GM12878 (cell line): ENCODE data around the gene KLHL3. TPM values are rescaled to one million over a fixed set of nuclear protein-coding genes. Genes with fewer than 3 reads are reported as not detected.

ENCODE experiments used
- ATAC-seq: fragments of 200-7000 bp; cut with Tn5 transposase; 3 replicates; pipeline ENCODE4 v1.9.1; 2020; ENCODE audit warnings: mild to moderate bottlenecking, moderate library complexity
- BruUV-seq: library from RNA; stranded (reverse); fragments of 400-500 nt; replicated peaks from 2 replicates; lab custom pipeline; 2021; lab: Mats Ljungman, UMichigan
- CTCF ChIA-PET: fragments of 300-600 bp; sonication (Branson Sonifier 250); formaldehyde crosslinking; extraction: SDS; loops from one replicate; lab custom pipeline; 2021; ENCODE audit warnings: inconsistent platforms; lab: Yijun Ruan, JAX
- POLR2A ChIA-PET: fragments of 350-600 bp; formaldehyde crosslinking; extraction: SDS; loops from one replicate; lab custom pipeline; 2021; ENCODE audit warnings: inconsistent platforms; lab: Charles Lee
- RAD21 ChIA-PET: fragments of 300-600 bp; sonication (Branson Sonifier 250); formaldehyde crosslinking; loops from one replicate; lab custom pipeline; 2023; ENCODE audit warnings: antibody characterized with exemption; ENCODE audit not compliant: unreplicated experiment; lab: Charles Lee
- SMC1A ChIA-PET: fragments of 300-600 bp; sonication (Branson Sonifier 250); formaldehyde crosslinking; loops from one replicate; lab custom pipeline; 2023; ENCODE audit not compliant: unreplicated experiment, uncharacterized antibody; lab: Charles Lee
- DNase-seq: peaks from one replicate; pipeline ENCODE4 v3.0.0-alpha.2; 2011; ENCODE audit warnings: low read depth, low spot score
- FAIRE-seq: peaks from 3 replicates; lab custom pipeline; 2011; peaks lifted over from hg19 to GRCh38; lab: Jason Lieb, UNC
- H2AFZ ChIP-seq: 2 replicates; pipeline ENCODE4 v1.6.0; 2011; ENCODE audit warnings: low read depth, low read length, control low read depth; ENCODE audit not compliant: control insufficient read depth
- H3K27ac ChIP-seq: 2 replicates; pipeline ENCODE4 v1.5.1; 2011; ENCODE audit warnings: control low read depth; ENCODE audit not compliant: control insufficient read depth, insufficient read depth
- H3K27me3 ChIP-seq, 2 experiments: replicated peaks in 1 of 2; 2 replicates each; pipeline versions ENCODE4 v1.6.0 to v1.6.1; 2011; ENCODE audit warnings: low read length in 1 of 2; ENCODE audit not compliant: control insufficient read depth in 2 of 2, insufficient read depth in 2 of 2
- H3K36me3 ChIP-seq, 2 experiments: 2 replicates each; pipeline ENCODE4 v1.5.1; 2011; ENCODE audit warnings: low read length in 1 of 2; ENCODE audit not compliant: control insufficient read depth in 2 of 2, insufficient read depth in 2 of 2
- H3K4me1 ChIP-seq: 2 replicates; pipeline ENCODE4 v1.6.1; 2011; ENCODE audit warnings: mild to moderate bottlenecking, low read length, moderate library complexity, mixed read lengths; ENCODE audit not compliant: control insufficient read depth, insufficient read depth
- H3K4me2 ChIP-seq: 2 replicates; pipeline ENCODE4 v1.6.0; 2011; ENCODE audit warnings: control low read depth; ENCODE audit not compliant: control insufficient read depth, insufficient read depth
- H3K4me3 ChIP-seq: fragments of 200-600 bp; sonication (generic); 2 replicates; pipeline ENCODE4 v1.5.1; 2016
- H3K79me2 ChIP-seq: 2 replicates; pipeline ENCODE4 v1.6.0; 2011; ENCODE audit warnings: low read length; ENCODE audit not compliant: control insufficient read depth, insufficient read depth
- H3K9ac ChIP-seq: 2 replicates; pipeline ENCODE4 v1.8.0; 2011; ENCODE audit warnings: low read length, control low read depth, mixed read lengths; ENCODE audit not compliant: control insufficient read depth, insufficient read depth
- H3K9me3 ChIP-seq: replicated peaks from 3 replicates; pipeline ENCODE4 v1.5.1; 2011; ENCODE audit warnings: mild to moderate bottlenecking, low read length; ENCODE audit not compliant: control insufficient read depth, insufficient read depth
- H4K20me1 ChIP-seq: 2 replicates; pipeline ENCODE4 v1.6.0; 2011; ENCODE audit not compliant: control insufficient read depth, insufficient read depth
- CBX3 ChIP-seq: fragments of 200-600 bp; sonication (generic); IDR thresholded peaks from 2 replicates; pipeline ENCODE4 v1.6.1; 2016; ENCODE audit warnings: low read depth, borderline replicate concordance
- CHD2 ChIP-seq: IDR thresholded peaks from 2 replicates; pipeline ENCODE4 v1.6.1; 2011; ENCODE audit warnings: low read depth, low read length, improper control_type of control experiment, borderline replicate concordance
- CREB1 ChIP-seq: IDR thresholded peaks from 2 replicates; pipeline ENCODE4 v1.6.1; 2012; ENCODE audit warnings: low read depth, mild to moderate bottlenecking, inconsistent platforms
- ETV6 ChIP-seq, 2 experiments: fragments of 450-650 bp in 1 of 2; IDR thresholded peaks in 1 of 2; conservative IDR thresholded peaks in 1 of 2; 2 replicates each; pipeline ENCODE4 v1.6.1; 2014; ENCODE audit warnings: antibody characterized with exemption in 1 of 2, borderline replicate concordance in 1 of 2, low read depth in 1 of 2, mild to moderate bottlenecking in 1 of 2, moderate library complexity in 1 of 2
- LARP7 ChIP-seq: fragments of 450-650 bp; IDR thresholded peaks from 2 replicates; pipeline ENCODE4 v1.6.1; 2017; ENCODE audit warnings: mild to moderate bottlenecking
- RAD51 ChIP-seq: fragments of 450-650 bp; IDR thresholded peaks from 2 replicates; pipeline ENCODE4 v1.6.1; 2016; ENCODE audit warnings: moderate library complexity, mild to moderate bottlenecking, inconsistent platforms
- RBBP5 ChIP-seq: fragments of 200-600 bp; sonication (generic); conservative IDR thresholded peaks from 2 replicates; pipeline ENCODE4 v1.6.1; 2016
- SIN3A ChIP-seq: IDR thresholded peaks from 2 replicates; pipeline ENCODE4 v1.6.1; 2012; ENCODE audit warnings: low read depth, low read length, improper control_type of control experiment
- SMAD1 ChIP-seq: fragments of 450-650 bp; IDR thresholded peaks from 2 replicates; pipeline ENCODE4 v1.6.1; 2018; ENCODE audit warnings: mild to moderate bottlenecking, low read depth; ENCODE audit not compliant: partially characterized antibody
- SMAD5 ChIP-seq: IDR thresholded peaks from 2 replicates; pipeline ENCODE4 v1.6.1; 2016; ENCODE audit warnings: antibody characterized with exemption, low read depth
- SPI1 ChIP-seq: IDR thresholded peaks from 2 replicates; pipeline ENCODE4 v1.6.1; 2011; ENCODE audit warnings: low read depth, mild to moderate bottlenecking, low read length, moderate library complexity, borderline replicate concordance; ENCODE audit not compliant: insufficient read depth
- SRF ChIP-seq, 2 experiments: IDR thresholded peaks; 2 replicates each; pipeline ENCODE4 v1.6.1; 2011; ENCODE audit warnings: low read depth in 2 of 2, low read length in 2 of 2, mild to moderate bottlenecking in 1 of 2, moderate library complexity in 1 of 2
- SUZ12 ChIP-seq: fragments of 200-600 bp; sonication (generic); IDR thresholded peaks from one replicate; pipeline ENCODE4 v1.6.1; 2018; ENCODE audit warnings: antibody characterized with exemption, mild to moderate bottlenecking; ENCODE audit not compliant: unreplicated experiment
- TARDBP ChIP-seq: IDR thresholded peaks from 2 replicates; pipeline ENCODE4 v1.6.1; 2016; ENCODE audit warnings: borderline replicate concordance
- TBL1XR1 ChIP-seq: IDR thresholded peaks from 2 replicates; pipeline ENCODE4 v1.6.1; 2012; ENCODE audit warnings: low read depth, low read length, improper control_type of control experiment
- ZNF274 ChIP-seq: IDR thresholded peaks from one replicate; pipeline ENCODE4 v1.8.0; 2011; ENCODE audit not compliant: insufficient read length, insufficient read depth
- in situ Hi-C: fragments of 300-500 bp; cut with MboI; formaldehyde crosslinking; loops from 9 replicates; pipeline ENCODE4 v1.14.3; 2018; ENCODE audit warnings: mixed read lengths
- intact Hi-C: fragments of 100-400 bp; cut with micrococcal nuclease; formaldehyde crosslinking; loops from one replicate; pipeline ENCODE4 v1.14.2; 2022; ENCODE audit not compliant: unreplicated experiment
- polyA plus RNA-seq, 11 experiments: library from polyadenylated mRNA; depleted of rRNA in 4 of 11; unstranded in 6 of 11; stranded (reverse) in 5 of 11; fragments of >200 nt; fragmentation: Nextera tagmentation in 4 of 11; fragmentation: Illumina TruSeq in 1 of 11; extraction: Ambion mirVana in 4 of 11; extraction: Trizol in 1 of 11; gene quantifications; 1 replicate in 1 of 11; 2 replicates in 10 of 11; pipeline versions ENCODE4 v1.2.1 to v1.2.3, GENCODE V29; 2011 to 2016; ENCODE audit warnings: inconsistent platforms in 2 of 11, missing spikeins in 2 of 11, low read depth in 1 of 11
- total RNA-seq, 4 experiments: library from RNA; depleted of rRNA in 3 of 4; stranded (reverse); fragments of >200 nt in 3 of 4; fragmentation: Illumina TruSeq in 1 of 4; extraction: Trizol in 1 of 4; gene quantifications; 2 replicates each; pipeline versions ENCODE4 v1.2.1 to v1.2.3, GENCODE V29; 2013 to 2021
- TF ChIP-seq, protein P1 (sequence below): IDR thresholded peaks from 2 replicates; pipeline ENCODE4 v1.6.1; 2012; ENCODE audit warnings: low read depth, low read length, improper control_type of control experiment
- TF ChIP-seq, protein P2 (sequence below): fragments of 450-650 bp; IDR thresholded peaks from 2 replicates; pipeline ENCODE4 v1.6.1; 2017; ENCODE audit warnings: mild to moderate bottlenecking, low read depth, inconsistent platforms; ENCODE audit not compliant: poor library complexity, severe bottlenecking

Gene KLHL3
- total and polyA plus RNA-seq, 10 of the 15 experiments (the other 5 are each of a cell fraction or from before 2014, with no cell fraction given): 1.7 to 11.7 (median 5.6) TPM

DNA sequence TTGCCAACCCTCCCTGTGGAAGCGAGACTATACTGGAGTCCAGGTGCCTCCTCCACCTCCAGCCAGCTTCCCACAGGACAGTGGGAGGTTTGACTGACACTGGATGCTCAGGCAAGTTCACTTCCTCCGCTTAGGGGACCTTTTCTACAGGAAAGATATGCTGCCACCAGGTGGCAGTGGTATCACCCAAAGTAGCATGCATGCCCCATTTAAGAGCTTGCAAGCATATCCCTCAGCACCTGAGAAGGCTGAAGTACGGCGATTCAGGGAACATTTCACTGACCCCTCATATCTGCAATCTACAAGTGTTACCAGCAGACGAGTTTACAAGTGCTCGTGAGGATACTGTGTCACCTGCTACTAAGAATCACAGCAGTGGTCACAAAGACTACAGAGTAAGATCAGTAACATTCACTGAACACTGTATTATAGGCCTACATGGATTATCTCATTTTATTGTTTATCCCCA, 75.5 kb downstream of the KLHL3 start (continued):
- TF ChIP-seq SPI1: peak; percentile 39; the same call in 1 of the 2 replicates
- TF ChIP-seq, protein P1, sequence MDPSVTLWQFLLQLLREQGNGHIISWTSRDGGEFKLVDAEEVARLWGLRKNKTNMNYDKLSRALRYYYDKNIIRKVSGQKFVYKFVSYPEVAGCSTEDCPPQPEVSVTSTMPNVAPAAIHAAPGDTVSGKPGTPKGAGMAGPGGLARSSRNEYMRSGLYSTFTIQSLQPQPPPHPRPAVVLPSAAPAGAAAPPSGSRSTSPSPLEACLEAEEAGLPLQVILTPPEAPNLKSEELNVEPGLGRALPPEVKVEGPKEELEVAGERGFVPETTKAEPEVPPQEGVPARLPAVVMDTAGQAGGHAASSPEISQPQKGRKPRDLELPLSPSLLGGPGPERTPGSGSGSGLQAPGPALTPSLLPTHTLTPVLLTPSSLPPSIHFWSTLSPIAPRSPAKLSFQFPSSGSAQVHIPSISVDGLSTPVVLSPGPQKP: no peak

DNA sequence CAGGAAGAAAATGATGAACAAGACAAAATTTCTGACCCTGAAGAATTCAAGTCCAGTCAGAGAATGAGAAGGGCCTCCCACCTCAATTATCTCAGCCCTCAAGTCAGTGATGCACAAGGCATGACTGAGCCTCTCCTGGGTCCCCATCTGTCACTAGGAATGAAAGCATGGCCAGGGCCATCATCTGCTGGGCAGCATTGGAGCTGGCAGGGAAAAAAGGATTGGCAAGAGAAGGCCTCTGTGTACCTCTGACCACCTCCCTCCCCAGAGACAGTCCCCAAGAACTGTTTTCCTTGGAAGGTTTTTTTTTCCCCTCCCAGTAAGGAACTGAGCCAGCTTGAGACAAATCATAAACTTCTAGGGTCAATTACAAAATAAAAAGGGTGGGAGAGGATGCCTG, 76.7 kb downstream of the KLHL3 start:
- FAIRE-seq: no peak
- no TSS peak for BruUV-seq
- in situ Hi-C loops: loop anchor here (5.0 kb wide), 1 partner anchor 78 kb away; the partner anchor contains the start of gene KLHL3

More for the DNA sequence above, 76.7 kb downstream of the KLHL3 start:
- Histone ChIP-seq H3K36me3 (no peaks in the 10 kb centered on the region), H3K4me3 (no peak overlapping the region), H3K9me3 (no peaks in the 10 kb centered on the region), H4K20me1 (no peaks in the 10 kb centered on the region), H3K4me2 (no peak overlapping the region), H3K27ac (no peak overlapping the region), H3K27me3 (no peaks in the 10 kb centered on the region), H2AFZ (no peak overlapping the region), H3K9ac (no peak overlapping the region), H3K4me1 (no peaks in the 10 kb centered on the region), H3K79me2 (no peaks in the 10 kb centered on the region)
- ChIA-PET SMC1A (interaction anchor here (1.2 to 6.0 kb wide), 10 partner anchors 10 to 339 kb away, joined by 3 to 155 read pairs (median 10); partner anchors contain the start of gene KLHL3), RAD21 (interaction anchor here (1.7 to 7.4 kb wide), 4 partner anchors 63 to 92 kb away, joined by 5 to 168 read pairs (median 18); partner anchors contain the start of gene KLHL3), CTCF (interaction anchor here (0.7 to 16.9 kb wide), 15 partner anchors 8 to 474 kb away, joined by 3 to 619 read pairs (median 4); partner anchors contain the start of gene KLHL3), POLR2A (interaction anchor here (1.2 to 3.0 kb wide), 2 partner anchors 11 to 83 kb away, joined by 3 to 33 read pairs; no protein-coding TSS in a partner anchor)
- ATAC-seq (no peak), DNase-seq (no peak)
- intact Hi-C loops: no loop called here
- no peak for TF ChIP-seq CBX3
- no peak for TF ChIP-seq SMAD1
- TF ChIP-seq ETV6 (conservative IDR thresholded peaks at IDR 0.05 in 1 of 2, IDR thresholded peaks at IDR 0.05 in 1 of 2; ENCODE audit: borderline replicate concordance in 1 of 2, low read depth in 1 of 2): no peak
- TF ChIP-seq RBBP5: no peak
- TF ChIP-seq SIN3A: no peak
- TF ChIP-seq, protein P2, sequence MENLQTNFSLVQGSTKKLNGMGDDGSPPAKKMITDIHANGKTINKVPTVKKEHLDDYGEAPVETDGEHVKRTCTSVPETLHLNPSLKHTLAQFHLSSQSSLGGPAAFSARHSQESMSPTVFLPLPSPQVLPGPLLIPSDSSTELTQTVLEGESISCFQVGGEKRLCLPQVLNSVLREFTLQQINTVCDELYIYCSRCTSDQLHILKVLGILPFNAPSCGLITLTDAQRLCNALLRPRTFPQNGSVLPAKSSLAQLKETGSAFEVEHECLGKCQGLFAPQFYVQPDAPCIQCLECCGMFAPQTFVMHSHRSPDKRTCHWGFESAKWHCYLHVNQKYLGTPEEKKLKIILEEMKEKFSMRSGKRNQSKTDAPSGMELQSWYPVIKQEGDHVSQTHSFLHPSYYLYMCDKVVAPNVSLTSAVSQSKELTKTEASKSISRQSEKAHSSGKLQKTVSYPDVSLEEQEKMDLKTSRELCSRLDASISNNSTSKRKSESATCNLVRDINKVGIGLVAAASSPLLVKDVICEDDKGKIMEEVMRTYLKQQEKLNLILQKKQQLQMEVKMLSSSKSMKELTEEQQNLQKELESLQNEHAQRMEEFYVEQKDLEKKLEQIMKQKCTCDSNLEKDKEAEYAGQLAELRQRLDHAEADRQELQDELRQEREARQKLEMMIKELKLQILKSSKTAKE: no peak
- no peak for TF ChIP-seq RAD51
- no peak for TF ChIP-seq LARP7
- no peak for TF ChIP-seq CHD2
- no peak for TF ChIP-seq CREB1
- TF ChIP-seq SUZ12: no peak
- TF ChIP-seq SMAD5: no peak
- no peak for TF ChIP-seq TBL1XR1
- no peak for TF ChIP-seq ZNF274
- no peak for TF ChIP-seq SRF (IDR thresholded peaks at IDR 0.05; ENCODE audit: low read depth in 2 of 2, low read length in 2 of 2)
- TF ChIP-seq TARDBP: no peak
